HG02973 (cell line): Measurements from ENCODE around the gene MSX2.

Experiments used
- ATAC-seq: cut with Tn5 transposase; IDR thresholded peaks from one replicate; pipeline ENCODE4 v1.9.1; 2021; ENCODE audit warnings: moderate library complexity; ENCODE audit not compliant: unreplicated experiment

Gene MSX2

DNA sequence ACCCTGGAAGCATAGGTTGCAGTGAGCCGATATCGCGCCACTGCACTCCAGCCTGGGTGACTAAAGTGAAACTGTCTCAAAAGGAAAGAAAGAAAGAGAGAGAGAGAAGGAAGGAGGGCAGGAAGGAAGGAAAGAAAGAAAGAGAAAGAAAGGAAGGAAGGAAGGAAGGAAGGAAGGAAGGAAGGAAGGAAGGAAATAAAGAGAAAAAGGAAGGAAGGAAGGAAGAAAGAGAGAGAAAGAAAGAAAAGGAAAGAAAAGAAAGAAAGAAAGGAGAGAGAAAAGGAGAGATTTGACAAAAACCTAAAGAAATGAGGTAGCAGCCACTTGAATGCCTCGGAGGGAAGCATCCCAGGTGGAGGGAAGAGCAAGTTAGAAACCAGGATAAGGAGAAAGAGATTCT, 44.6 kb downstream of the MSX2 start:
- ATAC-seq, result no peak

DNA sequence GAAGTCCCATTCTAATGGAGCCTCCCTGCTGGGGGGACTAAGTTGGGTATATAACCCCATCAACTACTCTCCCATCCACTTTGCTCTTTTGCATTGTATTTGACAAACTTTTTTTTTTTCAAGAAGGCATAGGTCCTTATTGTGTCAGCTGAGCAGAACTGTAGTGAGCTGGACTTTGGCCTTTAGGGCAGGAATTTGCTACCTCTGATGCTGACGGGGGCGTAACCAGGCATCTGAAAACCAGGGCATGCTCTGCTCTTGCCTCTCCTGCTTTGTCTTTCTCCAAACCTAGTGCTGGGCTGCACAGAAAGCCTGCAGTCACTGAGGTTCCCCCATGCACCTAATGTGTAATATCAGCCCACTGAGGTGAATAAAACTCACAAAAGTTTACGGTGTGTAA, 49.0 kb downstream of the MSX2 start:
- ATAC-seq, result no peak

DNA sequence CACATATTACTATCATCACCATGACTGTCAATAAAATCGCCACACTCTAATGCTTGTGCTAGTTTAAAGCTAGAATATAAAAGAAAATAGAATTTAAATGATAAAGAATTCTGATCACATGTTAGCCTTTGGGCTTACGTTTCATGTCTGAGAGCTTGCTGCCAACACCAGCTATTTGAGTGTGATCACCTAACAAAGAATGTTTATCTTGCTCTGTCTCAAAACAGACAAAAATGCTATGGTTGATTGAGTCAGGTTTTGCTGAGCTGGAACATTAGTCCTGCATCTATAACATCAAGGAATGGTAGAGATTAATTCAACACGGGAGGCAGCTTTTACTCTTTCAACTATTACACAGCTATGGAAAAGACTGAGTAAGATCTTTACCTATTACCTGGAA, 50.7 kb downstream of the MSX2 start:
- no peak for ATAC-seq

DNA sequence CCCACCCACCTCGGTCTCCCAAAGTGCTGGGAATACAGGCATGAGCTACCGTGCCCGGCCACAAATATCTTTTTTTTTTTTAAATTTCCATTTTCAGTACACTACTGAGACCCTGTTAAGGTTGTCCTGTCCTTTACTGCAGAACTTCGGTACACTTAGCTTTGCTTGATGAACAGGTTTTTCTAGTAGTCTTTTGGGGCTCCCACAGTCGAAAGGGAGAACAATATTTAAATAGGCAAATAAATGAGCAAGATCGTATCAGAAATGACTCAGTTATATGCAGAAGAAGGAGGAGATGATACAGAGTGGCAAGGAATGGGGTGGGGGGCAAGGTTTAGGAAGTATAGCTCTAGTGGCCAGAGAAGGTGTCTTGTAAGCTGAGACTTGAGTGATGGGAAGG, 52.7 kb downstream of the MSX2 start:
- no peak for ATAC-seq

DNA sequence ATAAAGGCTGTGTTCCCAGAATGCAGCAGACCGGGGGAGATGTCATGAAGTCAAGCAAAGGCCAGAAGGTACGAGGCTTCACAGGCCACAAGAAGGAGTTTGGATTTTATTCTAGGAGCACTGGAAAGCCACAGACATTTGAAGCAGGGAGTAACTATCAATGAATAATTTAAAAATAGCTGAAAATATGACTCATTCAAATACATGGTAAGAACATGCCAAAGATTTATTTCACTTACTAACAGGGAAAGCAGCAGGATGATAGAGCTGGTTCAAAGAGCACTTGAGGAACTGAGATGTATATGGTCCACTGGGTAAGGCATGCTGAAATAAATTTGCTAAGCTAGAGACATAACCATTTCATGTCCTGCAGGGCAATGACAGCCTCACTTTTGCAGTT, 53.2 kb downstream of the MSX2 start:
- ATAC-seq, result no peak
